Germinal center (tissue), 1 donor: ENCODE data around the gene DPH3.
"Not testable (repeated sequence)": the region's sequence is repeated elsewhere in the genome, so short reads cannot be mapped to it uniquely, and the experiment has no call there.

Experiments
- DNase-seq: peaks from one replicate; pipeline ENCODE4 v3.0.0; 2012; ENCODE audit warnings: mixed read lengths, low spot score

Gene DPH3

DNA sequence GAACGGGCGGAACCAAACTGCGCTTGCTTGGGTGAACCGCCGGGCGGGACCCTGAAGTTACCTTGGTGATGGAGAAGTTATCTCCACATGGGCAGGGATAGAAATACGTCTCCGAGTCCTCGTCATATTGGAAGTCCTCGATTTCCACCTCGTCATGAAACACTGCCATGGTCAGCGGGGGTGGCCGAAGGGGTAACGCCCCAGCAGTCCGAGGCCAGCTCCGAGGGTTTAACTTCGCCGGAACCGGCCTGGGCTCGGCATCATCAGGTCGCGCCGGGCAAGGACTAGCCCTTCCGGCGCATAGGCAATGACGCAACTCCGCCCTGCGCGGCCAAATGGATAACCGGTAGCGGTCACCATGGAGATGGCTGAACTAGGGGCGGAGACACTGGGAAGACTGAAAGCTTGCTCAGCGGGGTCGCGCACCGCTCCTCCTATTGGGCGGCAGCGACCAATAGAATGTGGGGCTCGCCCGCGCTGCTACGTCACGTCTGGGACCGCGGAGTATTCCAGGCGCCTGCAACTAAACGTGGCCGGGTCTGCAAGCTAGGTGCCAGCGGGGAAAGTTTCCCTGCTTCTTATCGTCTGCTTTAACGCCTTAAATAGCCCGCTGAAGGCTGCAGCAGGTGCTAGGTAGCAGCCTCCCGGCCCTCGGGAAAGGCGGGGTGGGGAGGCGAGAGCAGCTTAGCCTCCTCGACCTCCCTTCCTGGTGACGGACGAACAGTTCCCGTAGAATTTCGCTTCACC, at the start of gene DPH3, which contains the start of gene OXNAD1:
Gene DPH3 (minus strand): TSS at position 236 of the 747 bp plus-strand sequence. CDS start 67 bp downstream, at position 169.
Gene OXNAD1 (plus strand): TSS at position 505 of the 747 bp plus-strand sequence. CDS start 5,741 bp downstream, outside the sequence.
- DNase-seq = peak; percentile 98

DNA sequence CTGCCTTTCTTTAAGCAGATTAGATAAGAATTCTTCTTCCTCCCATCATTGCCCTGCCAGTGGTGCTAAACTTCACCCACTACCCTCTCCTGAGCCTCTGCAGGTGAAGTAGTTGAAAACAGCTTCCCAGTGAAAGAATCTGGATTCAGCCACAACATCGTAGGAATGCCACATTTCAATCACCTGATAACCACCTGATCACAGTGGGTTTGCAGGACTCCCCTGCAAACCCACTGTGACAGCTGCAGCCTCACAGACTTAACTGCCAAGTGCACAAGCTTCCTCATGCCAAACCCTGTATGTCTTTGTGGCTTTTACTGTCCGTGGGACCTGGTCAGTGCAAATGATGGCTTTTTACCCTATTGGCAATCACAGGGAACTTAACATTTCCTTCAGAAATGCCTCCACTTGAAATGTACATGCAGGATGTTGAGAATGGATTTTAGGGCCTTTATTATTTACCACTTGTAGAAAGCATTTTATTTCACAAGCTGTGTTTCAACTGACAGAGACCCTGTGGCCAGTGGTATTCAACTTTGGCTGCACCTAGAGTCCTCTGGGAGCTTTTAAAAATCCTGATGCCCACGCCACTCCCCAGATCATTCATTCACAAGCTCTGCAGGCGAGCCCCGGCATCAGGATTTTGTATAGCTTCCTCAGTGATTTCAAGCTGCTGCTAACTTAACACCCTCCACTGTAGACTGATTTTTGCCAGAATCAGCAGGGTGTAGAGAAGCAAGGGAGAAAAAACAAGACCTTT, 49.3 kb upstream of the DPH3 start:
- no peak for DNase-seq

DNA sequence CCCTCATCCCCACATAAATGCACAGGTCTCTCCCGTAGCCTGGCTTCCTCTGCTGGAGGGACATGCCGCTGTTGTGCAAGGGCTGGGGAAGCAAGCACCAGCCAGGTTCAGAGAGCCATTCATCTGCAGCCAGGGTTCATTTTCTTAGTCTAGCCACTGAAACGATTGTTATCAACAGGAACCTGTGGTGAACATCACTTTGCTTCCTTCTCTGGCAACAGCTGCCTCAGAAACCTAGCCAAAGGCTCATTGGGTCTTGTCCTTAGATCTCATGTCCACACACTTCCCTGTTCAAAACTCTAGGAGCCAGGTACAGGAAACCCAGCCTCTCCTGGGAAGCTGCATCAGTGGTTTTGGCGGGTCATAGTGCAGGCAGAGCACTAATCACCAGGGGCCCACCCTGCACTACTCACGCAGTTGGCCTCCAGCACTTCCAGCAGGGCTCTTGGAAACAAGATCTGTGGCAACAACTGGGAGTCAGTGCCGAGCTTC, 47.3 kb upstream of the DPH3 start:
- DNase-seq = no peak

DNA sequence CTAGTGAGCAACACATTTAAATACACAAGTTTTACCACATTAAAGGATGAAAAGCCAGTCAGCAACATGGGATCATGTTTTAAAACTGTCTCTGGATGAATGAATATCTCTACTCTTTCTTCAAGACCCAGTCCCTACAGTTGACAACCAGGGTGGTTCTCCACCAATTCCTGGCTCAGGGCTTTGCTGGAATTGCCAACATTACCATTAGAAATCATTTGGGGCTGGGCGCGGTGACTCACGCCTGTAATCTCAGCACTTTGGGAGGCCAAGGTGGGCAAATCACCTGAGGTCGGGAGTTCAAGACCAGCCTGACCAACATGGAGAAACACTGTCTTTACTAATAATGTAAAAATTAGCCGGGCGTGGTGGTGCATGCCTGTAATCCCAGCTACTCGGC, 45.7 kb upstream of the DPH3 start:
- DNase-seq = not testable (repeated sequence)

DNA sequence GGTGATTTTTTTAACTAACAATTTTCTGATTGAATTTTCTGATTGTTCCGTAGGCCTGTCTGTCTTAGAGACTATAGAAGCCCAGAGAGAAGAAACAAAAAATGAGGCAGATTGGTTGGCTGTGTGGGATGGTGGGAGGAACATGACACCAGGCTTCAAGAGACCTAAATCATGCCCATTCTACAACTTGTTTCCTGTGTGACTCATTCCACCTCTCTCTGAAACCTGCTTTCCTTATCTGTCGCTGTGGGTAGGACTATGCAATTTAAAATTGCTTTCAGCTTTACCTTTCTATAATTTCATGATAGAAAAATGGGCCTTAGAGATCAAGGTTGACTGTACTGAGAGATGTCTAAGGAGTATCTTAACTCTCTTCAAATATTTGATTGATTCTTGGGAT, 44.8 kb upstream of the DPH3 start:
- DNase-seq = no peak

DNA sequence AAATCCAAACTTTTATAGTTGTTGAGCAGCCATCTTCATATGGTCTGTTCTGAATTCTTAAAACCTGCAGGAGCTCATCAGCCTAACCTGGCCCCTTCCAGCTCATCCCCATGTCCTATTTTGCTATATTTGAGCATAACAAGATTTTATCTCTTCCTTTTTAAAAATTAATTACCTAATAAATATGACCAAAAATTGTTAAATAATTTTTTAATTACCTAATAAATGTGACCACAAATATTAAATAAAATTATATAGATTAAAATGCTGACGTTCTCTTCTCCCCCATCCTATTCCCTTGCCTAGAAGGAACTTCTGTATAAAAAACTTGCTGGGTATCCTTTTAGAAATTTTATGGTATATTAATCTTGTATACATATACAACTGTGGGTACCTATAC, 44.0 kb upstream of the DPH3 start:
- DNase-seq = no peak

DNA sequence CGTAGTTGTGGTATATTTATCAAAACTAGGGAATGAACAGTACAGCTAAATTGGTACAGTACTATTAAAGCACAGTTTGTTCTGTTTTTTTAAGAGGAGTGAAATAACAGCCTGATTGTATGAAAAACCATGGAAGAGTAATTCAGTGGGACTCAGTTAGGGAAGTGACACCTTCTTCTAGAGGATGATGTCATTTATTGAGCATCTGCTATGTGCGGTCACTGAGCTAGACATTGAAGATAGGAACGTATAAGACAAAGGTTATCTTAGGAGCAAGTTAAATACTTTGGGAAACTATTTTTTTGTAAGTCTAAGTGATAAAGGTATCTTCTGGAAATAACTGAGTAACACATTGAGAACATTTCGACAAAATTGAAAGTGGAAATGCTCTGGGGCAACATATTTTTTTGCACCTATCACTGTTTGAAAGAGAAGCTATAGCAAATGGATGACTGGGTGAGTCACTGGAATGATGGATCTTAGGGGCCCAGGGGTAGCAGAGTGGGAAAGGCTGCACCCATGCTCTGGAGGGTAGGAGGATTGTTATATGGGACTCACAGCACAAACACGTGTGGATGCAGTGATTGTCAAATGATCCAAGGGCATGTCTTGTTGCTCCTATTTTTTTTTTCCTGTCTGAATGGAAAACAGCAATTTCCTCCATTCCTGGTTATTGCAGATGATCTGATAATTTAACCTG, 43.2 kb upstream of the DPH3 start:
- DNase-seq = no peak

DNA sequence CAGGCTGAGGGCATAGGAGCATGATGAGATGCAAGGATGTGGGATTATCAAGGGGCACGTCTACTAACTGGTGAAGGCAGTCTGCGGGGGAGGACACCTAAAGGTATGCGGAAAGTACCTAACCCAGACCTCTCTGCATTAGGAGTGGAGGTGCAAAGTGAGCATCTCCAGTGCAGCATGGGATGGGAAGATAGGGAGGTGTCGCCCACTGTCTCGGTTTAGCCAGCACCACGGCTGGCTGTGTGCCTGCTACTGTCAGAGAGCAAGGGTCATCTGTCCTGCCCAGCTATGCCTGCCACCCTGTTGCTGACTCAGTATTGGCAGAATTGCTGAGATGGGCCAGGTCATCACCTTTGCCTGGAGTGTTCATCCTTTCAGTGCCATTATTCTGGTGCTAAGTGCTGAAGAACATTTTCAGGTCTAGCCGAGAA, 40.4 kb upstream of the DPH3 start:
- DNase-seq = no peak

DNA sequence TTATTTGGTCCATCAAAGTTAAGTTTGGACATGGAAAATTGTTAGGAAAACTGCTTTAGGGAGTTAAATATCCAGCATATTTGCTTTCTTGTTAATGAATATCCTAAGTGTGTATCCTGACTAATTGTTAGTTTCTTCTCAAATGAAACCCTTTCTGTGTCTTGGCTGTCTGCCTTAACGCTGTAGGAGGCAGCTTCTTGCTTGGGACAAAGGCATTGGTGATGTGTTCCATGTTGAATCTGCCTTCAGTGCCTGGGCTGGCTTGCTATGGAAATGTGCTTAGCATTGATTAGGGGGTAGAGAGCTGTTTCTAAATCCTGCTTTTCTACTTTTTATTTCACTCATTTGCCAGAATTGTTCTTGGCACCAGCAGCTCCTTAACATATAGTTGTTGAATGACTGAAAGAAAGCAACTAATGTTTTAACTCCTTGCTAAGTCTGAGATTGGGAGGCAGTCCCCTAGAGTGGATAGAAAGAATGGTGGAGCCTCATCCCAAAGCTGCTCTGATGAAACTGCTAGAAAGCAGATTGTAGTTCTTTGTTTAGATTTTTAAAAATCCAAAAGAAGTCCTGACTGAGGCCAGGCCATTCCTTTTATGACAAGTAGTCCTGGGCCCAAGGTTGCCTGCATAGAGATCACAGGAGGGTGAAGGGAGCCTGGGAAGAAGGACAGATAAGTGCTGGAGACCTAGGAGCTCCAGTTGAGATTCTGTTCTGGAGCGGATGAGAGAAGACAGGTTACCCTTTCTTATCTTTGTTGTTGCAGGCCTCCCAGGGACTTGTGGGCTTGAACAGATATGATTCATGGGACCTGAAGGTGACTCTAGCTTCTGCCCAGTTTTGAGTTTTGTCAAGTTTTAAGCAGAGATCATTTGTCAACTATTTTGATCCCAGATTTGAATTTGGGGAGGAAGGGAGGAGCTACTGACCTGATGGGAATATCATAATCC, 39.6 kb upstream of the DPH3 start:
- DNase-seq = no peak

DNA sequence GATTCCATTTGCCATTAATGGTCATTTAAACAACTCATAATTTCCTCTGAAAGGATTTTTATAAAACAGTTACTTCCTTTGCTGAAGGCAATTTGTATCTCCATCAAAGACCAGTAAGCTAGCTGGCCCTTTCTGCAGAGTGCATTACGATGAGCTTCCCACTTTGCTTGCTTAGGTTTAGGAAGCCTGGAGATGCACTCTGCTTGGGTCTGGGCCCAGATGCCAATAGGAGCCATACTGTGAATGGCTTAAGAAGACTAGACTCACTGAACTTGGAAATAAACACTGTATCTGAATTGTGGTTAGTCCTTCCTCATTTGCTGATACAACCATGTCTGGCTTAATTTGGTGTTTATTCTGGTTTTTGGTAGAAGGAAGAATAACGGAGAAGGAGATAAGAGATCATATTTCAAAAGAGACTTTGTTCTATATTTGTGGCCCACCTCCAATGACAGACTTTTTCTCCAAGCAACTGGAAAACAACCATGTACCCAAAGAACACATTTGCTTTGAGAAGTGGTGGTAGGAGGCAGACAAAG, 38.4 kb upstream of the DPH3 start:
- DNase-seq = no peak

DNA sequence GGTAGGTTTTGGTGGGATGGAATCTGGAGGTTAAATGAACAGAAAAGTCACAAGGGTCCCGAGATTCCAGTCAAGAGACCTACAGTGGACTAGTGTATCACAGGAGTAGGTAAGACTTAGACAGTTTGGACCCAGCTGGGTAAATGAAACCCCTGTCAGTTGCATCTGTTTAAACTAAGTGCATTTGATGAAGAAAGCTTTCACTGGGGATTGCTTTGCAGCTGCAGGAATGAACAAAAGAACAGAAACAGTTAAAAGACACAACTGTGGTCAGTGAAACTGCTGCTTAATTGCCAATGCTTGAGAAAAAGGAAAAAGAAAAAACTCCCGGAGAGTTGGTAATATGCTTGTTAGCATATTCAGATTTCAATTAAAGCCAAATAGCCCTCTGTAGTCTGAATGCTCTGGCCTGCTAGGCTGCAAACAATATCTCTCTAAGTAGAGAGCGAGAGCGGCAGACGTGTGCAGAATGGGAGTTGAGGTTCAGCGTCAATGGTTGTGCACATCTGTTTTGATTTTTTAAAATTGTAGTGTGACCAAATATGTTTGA, 37.4 kb upstream of the DPH3 start:
- no peak for DNase-seq

DNA sequence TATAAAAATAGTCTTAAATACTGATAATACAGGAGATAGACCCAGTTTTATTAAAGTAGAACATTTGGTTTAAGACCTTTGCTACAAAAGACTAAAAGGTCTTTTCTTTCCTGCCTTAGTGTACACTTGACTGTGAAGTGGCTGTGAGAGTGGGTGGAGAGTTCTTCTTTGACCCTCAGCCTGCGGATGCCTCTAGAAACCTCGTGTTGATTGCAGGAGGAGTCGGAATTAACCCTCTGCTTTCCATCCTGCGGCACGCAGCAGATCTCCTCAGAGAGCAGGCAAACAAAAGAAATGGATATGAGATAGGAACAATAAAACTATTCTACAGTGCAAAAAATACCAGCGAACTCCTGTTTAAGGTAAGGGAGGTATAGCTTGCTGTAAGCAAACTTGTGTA, 36.8 kb upstream of the DPH3 start:
- no peak for DNase-seq

DNA sequence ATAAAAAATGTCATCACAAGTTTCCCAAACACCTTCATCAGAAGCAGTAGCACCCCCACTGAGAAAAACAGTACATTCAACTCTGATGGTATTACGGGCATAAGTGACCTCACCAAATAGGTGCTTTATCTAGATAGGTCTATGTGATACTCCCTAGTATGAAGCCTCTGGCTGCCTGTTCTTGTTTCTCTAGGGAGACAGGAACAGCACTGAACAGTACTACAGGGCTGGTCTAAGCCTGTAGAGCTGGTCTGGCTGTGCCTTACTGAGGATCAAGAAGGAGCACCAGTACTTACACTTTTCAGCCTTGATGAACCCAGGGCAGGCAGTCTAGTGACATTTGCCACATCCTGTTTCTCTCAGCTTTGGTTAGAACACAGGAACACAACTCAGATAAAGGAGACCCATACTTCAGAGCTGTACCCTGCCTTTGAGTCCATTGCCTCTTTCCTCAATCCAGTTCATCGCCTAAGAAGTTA, 36.2 kb upstream of the DPH3 start:
- DNase-seq = no peak

DNA sequence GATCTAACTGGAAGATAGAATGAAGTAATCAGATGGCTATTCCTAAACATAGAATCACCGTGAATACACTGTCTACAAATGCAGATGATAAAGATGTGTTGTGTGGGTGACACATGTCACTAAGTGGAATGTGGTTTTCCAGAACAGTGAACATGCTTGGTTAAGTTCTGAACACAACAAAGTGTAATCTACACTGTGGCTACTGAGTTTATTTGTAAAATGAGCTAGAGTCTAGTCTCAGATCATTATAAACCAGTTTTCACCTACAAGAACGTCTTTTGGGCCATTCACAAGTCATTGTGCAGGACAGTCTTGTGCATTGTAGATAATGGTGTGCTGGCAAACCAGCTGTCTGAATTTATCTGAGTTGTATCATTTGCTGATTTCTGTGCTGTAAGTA, 35.6 kb upstream of the DPH3 start:
- DNase-seq = no peak

DNA sequence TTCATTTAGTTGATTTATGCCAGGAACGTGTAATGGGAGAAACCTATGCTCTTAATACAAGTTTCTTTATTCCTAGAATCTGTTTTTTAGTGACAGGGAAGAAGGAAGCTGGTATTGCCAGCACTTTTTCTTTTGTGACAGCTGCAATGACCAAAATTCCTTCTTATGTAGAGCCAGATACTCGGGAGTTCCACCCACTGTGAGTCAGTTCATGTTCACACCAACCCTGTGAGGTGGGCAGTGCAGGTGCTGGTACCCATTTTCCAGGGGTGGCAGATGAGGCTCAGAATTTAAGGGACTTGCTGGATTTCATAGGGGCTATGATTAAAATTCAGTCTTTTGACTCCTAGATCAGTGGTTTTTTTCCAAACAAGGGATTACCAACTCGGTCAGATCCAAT, 35.0 kb upstream of the DPH3 start:
- DNase-seq = no peak

DNA sequence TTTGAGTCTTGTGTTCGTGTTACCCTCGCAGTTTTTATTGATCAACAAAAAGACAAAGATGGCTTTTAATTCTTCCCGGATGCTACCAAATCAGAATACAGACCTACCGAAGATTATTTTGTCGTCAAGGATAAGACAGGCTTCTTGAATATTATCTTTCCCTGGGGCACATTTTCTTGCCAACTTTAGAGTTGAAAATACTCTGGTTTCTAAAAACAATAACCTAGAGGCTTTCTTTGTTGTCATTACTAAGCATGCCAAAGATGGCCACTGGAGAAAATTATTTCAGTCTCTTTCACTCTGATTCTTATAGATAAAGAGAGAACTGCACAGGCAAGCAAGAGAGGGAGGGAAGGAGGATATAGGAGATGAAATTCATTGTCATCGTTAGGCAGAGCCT, 34.1 kb upstream of the DPH3 start:
- no peak for DNase-seq

DNA sequence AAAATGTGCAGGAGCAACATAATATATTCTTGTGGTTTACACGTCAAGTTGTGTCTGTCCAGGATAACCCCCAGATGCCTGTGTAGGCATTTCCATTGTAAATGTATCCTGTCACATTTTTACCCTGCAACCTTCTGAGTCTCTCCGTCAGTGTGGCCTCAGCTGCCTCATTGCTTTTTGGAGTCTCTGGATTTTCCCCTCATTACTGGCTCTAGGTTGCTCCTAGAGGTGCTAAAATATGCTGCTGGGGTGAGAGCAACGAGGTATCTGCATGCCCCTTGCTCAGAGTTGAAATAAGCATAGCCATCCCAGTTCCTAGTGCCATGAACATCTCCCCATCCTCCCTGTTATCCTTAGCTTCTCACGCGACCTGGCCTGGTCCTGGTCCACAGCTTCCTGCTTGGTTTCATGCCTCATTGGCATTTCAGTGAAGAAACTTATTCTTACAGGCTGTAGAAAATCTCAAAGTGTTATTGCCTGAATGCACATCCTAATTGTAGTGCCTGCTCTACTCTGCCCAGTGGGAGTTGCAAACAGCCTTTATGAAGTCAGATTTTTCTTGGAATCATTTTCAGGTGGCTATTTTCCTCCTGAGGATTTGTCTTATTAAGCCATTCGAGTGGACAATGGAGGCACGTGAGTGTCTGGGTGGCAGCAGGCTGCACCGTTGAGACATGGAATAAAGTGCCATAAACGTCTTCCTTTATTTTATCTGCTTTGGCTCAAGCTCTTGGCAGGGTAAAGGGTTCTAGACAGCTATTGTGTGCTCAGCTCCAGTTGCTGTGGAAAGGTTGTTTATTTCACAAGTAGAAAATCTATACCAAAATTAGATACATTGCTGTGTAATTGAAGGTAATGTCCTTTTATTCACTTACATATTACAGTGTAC, 33.5 kb upstream of the DPH3 start:
- no peak for DNase-seq

DNA sequence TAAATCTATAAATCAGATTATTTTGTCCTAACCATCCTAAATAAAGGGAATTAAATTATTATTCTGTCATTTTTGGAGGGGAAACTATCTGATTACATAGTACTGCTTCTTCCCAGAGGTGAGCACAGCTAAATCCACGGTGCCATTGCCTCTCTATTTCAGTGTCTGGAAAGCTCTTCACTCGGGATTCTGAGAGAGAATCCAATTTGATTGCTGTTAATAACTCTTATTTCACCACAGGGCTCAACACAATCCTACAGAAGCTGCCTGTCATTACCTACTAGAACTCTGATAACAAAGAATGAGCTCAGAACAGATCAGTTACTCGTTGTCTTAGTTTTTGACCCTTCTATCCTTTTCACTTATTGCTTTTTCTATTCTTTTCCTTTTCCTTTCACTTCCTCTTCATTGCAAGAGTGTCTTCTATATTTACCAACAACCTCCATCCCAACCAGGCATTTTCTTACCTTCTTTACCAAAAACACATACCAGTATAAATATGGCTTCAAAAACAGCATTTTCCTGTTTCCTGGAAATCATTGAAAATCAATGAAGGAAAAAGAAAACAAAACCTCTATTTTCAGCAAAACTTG, 30.7 kb upstream of the DPH3 start:
- no peak for DNase-seq

DNA sequence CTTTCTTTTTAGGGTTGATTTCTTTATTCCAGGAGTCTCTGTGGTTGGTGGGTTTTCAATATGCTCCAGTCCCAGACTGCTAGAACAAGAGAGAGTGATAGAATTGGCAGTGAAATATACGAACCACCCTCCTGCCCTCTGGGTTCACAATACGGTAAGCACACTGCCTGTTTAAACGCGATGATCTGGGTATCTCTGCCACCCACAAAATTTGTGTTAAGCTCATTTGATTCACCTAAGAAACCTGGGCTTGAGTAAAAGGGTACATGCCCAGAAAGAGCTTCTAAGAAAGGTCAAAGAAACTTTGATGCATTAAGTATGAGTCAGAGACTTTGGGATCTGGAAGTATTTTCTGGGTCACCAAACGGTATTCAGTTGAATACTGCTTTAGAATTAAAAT, 30.1 kb upstream of the DPH3 start:
- DNase-seq = no peak
